Measurements from ENCODE around the gene PLPP7.
"Not testable (repeated sequence)": the region's sequence is repeated elsewhere in the genome, so short reads cannot be mapped to it uniquely, and the experiment has no call there.

Gene PLPP7

DNA sequence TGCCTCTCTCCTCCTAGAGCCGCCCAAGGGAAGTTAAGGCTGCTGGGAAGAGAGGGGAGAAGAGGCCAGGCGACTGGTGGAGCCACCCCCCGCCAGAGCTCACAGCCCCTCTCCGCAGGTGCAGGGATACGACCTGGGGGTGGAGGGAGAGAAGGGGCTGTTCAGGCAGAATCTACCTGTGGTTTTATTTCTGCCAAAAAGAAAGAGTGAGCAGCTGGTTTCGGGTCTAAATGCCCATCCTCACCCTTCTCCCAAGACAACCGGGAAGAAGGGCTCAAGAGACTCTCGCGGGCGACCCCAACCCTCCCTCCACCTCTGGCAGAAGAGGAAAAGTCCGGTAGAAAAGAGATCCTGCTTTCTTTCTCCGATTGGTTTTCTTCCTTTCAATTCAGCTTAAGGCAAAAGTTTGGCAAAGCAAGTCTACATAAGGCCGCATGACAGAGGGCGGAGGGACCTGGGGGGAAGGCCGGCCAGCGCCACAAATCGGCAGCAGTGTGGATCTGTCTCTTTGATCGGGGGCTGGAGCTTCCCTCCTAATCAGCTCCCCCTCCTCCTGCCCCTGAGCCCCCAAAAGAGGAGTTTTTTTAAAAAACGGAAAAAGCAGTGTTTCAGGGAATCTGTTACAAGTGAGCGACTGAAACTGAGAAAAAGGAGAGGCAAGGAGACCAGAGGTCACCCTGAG, 29.5 kb upstream of the PLPP7 start:
- no peak overlapping the region for H3K4me3 Mint-ChIP-seq
- CTCF ChIA-PET = no interaction called here
- peaks cover 50% of the 10 kb centered on the region for H3K36me3 Mint-ChIP-seq
- peak overlapping the region; percentile 76 for H3K27ac Mint-ChIP-seq
- H3K4me1 Mint-ChIP-seq = peaks cover 81% of the 10 kb centered on the region
- H3K9me3 Mint-ChIP-seq = no peaks in the 10 kb centered on the region
- no peak for DNase-seq
- H3K27me3 Mint-ChIP-seq = no peaks in the 10 kb centered on the region

DNA sequence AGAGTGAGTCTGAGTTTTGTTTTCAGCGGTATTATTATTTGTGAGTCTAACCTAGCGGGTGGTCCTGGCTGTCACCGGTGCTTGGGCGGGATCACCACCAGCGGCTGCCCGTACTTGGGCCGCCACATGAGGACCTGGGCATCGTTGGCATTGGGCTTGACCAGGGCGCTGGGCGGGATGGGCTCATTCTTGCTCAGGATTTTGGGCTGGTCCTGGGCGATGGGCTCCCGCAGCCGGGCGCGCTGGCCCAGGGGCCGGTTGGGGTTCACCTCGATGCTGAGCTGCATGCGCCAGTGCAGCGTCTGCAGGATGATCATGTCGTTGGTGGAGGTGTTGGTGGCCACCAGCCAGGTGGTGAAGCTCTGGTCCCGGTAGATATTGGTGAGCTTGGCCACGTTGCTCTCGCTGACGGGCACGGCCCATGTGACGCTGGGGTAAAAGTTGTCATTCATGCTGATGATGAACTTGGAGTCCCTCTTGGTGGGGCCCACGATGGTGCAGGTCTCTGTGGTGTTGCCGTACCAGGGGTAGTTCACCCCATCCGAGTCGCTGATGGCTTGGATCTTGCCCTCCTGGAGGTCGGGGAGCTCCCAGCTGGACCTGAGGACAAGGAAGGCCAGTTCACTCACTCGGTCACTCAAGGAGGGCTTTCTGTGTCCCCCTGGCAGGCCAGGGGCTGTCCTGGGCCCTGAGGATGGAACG, 28.6 kb upstream of the PLPP7 start:
- Mint-ChIP-seq H3K4me3 (no peak overlapping the region), H3K4me1 (peaks cover 81% of the 10 kb centered on the region), H3K27me3 (no peaks in the 10 kb centered on the region), H3K36me3 (peaks cover 51% of the 10 kb centered on the region), H3K9me3 (no peaks in the 10 kb centered on the region), H3K27ac (peak overlapping the region; percentile 76)
- DNase-seq = no peak
- CTCF ChIA-PET = interaction anchor here (0.6 kb wide), 2 partner anchors 10 to 57 kb away, joined by 3 to 4 read pairs; no protein-coding TSS in a partner anchor

DNA sequence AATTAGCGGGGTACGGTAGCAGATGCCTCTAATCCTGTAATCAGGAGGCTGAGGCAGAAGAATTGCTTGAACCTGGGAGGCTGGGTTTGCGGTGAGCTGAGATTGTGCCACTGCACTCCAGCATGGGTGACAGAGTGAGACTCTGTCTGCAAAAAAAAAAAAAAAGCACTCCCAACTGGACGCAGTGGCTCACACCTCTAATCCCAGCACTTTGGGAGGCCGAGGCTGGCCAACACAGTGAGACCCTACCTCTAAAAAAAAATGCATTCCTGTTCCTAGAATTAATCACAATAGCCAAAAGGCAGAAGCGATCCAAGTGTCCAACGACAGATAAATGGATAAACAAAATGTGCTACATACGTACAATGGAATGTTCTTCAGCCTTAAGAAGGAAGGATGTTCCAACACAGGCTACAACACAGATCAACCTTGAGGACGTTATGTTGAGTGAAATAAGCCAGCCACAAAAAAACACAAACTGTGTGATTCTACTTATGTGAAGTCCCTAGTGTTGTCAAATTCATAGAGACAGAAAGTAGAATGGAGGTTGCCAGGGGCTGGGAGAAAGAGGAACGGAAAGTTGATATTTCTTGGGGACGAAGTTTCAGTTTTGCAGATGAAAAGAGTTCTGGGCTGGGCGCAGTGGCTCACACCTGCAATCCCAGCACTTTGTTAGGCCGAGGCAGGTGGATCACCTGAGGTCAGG, 27.0 kb upstream of the PLPP7 start:
- peaks cover 84% of the 10 kb centered on the region for H3K4me1 Mint-ChIP-seq
- H3K27me3 Mint-ChIP-seq = no peaks in the 10 kb centered on the region
- CTCF ChIA-PET = interaction anchor here (0.6 kb wide), 1 partner anchor 27 kb away, joined by 3 read pairs; no protein-coding TSS in a partner anchor
- H3K36me3 Mint-ChIP-seq = peaks cover 59% of the 10 kb centered on the region
- peak overlapping the region; percentile 72 for H3K27ac Mint-ChIP-seq
- H3K4me3 Mint-ChIP-seq = peak overlapping the region; percentile 1
- no peaks in the 10 kb centered on the region for H3K9me3 Mint-ChIP-seq
- DNase-seq = no peak

DNA sequence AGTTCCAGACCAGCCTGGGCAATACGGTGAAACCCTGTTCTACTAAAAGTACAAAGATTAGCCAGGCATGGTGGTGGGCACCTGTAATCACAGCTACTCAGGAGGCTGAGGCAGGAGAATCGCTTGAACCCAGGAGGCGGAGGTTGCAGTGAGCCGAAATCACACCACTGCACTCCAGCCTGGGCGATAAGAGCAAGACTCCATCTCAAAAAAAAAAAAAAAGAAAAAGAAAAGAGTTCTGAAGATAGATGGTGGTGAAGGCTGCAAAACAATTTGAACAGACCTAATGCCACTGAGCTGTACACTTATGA, 26.5 kb upstream of the PLPP7 start:
- H3K27me3 Mint-ChIP-seq, DNase-seq, H3K9me3 Mint-ChIP-seq, CTCF ChIA-PET: not testable (repeated sequence)
- H3K4me3 Mint-ChIP-seq = peak overlapping the region; percentile 1
- H3K4me1 Mint-ChIP-seq = peaks cover 81% of the 10 kb centered on the region
- H3K27ac Mint-ChIP-seq = peak overlapping the region; percentile 72
- H3K36me3 Mint-ChIP-seq = peaks cover 56% of the 10 kb centered on the region

DNA sequence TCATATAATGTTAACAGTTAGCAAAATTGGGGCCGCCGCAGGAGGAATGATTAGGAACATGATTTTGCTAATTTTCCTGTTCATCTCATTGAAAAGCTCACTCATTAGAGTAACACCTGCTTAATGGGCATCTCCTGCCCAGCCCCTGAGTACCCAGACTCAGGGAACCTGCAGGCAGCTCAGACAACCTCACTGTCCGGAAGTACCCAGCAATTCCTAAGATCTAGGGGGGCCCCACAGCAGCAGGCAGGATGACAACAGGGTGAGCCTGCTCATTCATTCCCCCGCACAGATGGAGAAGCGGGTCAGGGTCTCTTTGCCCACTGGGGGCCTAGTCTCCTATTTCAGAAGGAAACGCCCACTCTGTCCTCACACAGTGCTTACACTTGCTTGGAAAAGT, 25.8 kb upstream of the PLPP7 start:
- Mint-ChIP-seq H3K27me3 (no peaks in the 10 kb centered on the region), H3K36me3 (peaks cover 58% of the 10 kb centered on the region), H3K27ac (peak overlapping the region; percentile 99), H3K4me3 (peak overlapping the region; percentile 97), H3K4me1 (peaks cover 79% of the 10 kb centered on the region), H3K9me3 (no peaks in the 10 kb centered on the region)
- CTCF ChIA-PET = interaction anchor here (1.1 kb wide), 2 partner anchors 87 to 469 kb away, joined by 3 to 5 read pairs; no protein-coding TSS in a partner anchor
- no peak for DNase-seq

DNA sequence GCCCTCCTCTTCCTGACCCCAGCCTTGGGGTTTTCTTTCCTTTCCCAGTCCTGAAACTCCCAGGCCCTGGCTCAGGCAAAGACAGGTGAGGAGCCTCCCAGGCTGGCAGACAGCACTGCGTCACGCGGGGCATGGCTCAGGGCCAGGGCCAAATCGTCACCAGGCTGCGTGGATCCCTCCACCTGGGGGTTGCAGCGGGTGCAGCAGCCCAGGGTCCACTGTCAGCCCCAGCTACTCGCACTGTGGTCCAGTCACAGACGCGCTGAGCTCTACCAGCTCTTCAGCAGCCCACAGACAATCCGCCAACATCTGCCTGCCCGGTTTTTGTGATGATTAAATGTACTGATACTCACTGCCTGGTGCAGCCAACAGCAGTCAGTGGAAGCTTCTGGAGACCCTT, 25.3 kb upstream of the PLPP7 start:
- H3K36me3 Mint-ChIP-seq = peaks cover 58% of the 10 kb centered on the region
- no peaks in the 10 kb centered on the region for H3K9me3 Mint-ChIP-seq
- CTCF ChIA-PET = interaction anchor here (1.1 kb wide), 2 partner anchors 87 to 468 kb away, joined by 3 to 5 read pairs; no protein-coding TSS in a partner anchor
- peaks cover 78% of the 10 kb centered on the region for H3K4me1 Mint-ChIP-seq
- peak overlapping the region; percentile 97 for H3K4me3 Mint-ChIP-seq
- H3K27me3 Mint-ChIP-seq = no peaks in the 10 kb centered on the region
- peak; percentile 48 for DNase-seq
- peak overlapping the region; percentile 99 for H3K27ac Mint-ChIP-seq

DNA sequence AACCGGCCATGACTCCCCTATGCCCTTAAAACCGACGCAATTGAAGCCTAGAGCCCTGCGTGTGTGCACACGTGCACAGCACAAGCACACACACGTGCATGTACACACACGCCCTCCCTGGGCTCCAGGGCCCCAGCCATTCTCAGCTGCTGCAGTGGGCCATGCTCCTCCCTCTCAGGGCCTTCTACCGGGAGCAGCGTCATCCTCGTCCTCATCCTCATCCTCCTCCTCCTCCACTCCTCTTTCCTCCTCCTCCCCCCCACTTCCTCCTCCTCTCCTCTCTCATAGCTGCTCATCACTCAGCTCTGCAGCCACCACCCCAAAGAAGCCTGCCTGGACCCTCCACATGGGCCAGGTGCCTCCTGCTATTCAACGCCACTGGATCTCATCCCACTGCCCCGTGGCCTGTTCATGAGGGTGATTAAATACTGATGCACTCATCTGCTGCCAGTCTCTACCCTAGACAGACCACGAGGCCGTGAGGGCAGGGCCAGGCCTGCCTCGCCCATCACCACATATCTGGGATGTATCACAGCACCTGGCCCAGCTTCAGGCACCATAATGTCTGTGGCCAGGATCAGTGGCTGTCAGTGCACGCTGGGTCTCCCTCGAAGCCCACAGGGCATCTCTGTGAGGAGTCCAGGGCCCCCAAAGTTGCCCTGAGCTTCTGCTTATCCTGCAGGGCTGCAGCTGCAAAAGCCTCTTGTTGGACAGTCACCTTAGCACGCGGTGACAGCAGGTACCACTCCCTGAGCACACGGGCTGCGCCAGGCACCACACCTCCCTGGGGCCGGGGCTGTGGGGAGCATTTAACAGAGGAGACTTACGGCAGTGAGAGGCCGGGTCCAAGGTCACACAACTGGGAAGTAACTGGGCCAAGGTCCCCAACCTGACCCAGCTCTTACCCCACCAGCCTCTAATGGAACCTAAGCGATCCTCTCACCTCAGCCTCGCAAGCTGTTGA, 23.0 kb upstream of the PLPP7 start:
- H3K4me3 Mint-ChIP-seq = peak overlapping the region; percentile 97
- H3K27ac Mint-ChIP-seq = peak overlapping the region; percentile 99
- peaks cover 60% of the 10 kb centered on the region for H3K36me3 Mint-ChIP-seq
- CTCF ChIA-PET = interaction anchor here (0.6 to 6.4 kb wide), 3 partner anchors 10 to 87 kb away, joined by 3 to 36 read pairs (median 4); no protein-coding TSS in a partner anchor
- DNase-seq = peak; percentile 71
- no peaks in the 10 kb centered on the region for H3K27me3 Mint-ChIP-seq
- peaks cover 83% of the 10 kb centered on the region for H3K4me1 Mint-ChIP-seq
- H3K9me3 Mint-ChIP-seq = no peaks in the 10 kb centered on the region

DNA sequence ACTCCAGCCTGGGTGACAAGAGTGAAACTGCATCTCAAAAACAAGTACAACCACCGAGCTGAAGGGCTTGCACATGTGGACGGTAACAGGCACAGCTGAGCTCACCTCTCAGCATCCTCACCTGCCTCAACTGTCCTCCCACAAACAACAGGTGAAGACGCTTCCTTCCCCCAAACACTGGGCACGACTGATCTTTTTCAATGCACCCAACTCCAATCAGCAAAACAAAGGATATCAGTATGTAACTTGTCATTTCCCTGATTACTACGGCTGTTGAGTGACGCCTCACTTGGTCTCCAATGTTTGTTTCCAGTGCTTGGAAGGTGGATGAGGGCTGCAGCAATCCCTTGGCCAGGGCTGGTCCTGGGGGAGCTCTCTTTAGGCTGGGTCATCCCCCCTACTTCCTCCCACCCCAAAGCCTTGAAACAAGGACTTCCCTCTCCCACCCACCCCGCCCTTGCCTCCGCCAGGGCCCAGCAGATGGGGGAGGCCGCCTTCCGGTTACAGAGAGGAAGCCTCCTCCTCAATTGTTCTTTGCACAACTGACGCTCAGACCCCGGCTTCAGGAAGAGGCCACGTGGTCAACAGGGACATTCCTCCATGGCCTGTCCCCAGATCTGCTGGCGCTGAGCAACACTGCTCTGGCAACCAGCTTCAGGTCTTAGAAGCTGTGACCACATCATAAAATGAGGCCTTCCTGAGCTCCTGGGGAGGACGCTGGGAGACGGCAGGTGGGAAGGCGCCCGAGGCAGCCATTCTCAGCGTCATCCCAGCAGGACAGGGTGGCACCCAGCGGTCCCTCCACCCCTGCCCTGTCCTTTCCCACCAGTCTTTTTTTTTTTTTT, 19.1 kb upstream of the PLPP7 start:
- DNase-seq = peak; percentile 76
- H3K27ac Mint-ChIP-seq = peak overlapping the region; percentile 99
- H3K27me3 Mint-ChIP-seq = peaks cover 2% of the 10 kb centered on the region
- H3K36me3 Mint-ChIP-seq = peaks cover 67% of the 10 kb centered on the region
- H3K9me3 Mint-ChIP-seq = no peaks in the 10 kb centered on the region
- peaks cover 64% of the 10 kb centered on the region for H3K4me1 Mint-ChIP-seq
- H3K4me3 Mint-ChIP-seq = peak overlapping the region; percentile 97
- CTCF ChIA-PET = interaction anchor here (0.8 to 6.4 kb wide), 5 partner anchors 9 to 92 kb away, joined by 3 to 36 read pairs (median 4); no protein-coding TSS in a partner anchor

DNA sequence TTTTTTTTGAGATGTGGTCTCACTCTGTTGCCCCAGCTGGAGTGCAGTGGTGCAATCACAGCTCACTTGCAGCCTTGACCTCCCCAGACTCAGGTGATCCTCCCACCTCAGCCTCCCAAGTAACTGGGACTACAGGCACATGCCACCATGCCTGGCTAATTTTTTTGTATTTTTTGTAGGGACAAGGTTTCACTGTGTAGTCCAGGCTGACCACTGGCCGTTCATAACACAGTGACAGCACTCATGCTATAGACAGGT, 18.6 kb upstream of the PLPP7 start:
- CTCF ChIA-PET = interaction anchor here (1.0 to 6.4 kb wide), 3 partner anchors 10 to 18 kb away, joined by 4 to 36 read pairs (median 8); no protein-coding TSS in a partner anchor
- H3K36me3 Mint-ChIP-seq = peaks cover 73% of the 10 kb centered on the region

DNA sequence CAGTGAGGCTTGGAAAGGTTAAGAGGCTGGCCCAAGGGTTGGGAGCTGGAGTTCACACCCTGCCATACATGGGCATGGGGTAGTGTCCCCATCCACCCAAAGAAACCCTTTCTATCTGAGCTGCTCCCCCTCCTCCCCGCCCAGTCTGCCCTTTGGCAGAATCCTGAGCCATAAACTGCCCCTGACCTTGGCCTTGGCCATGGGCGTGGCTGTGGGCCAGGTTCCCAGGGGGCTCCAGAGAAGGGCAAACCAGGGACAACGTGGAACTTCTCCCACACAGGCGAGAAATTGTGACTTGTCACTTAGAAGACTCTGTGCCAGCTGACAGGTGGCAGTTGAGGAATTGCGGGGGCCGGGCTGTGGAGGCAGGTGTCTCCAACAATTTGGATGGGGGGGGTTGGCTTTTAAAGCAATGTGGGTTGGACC, 18.0 kb upstream of the PLPP7 start:
- H3K27me3 Mint-ChIP-seq = peaks cover 4% of the 10 kb centered on the region
- H3K9me3 Mint-ChIP-seq = no peaks in the 10 kb centered on the region
- H3K4me1 Mint-ChIP-seq = peaks cover 52% of the 10 kb centered on the region
- H3K36me3 Mint-ChIP-seq = peaks cover 72% of the 10 kb centered on the region
- peak overlapping the region; percentile 99 for H3K27ac Mint-ChIP-seq
- CTCF ChIA-PET = interaction anchor here (1.0 to 6.4 kb wide), 3 partner anchors 10 to 19 kb away, joined by 4 to 36 read pairs (median 8); no protein-coding TSS in a partner anchor
- peak overlapping the region; percentile 97 for H3K4me3 Mint-ChIP-seq
- no peak for DNase-seq

More for the DNA sequence above, 18.6 kb upstream of the PLPP7 start:
- peaks cover 58% of the 10 kb centered on the region for H3K4me1 Mint-ChIP-seq
- H3K4me3 Mint-ChIP-seq = peak overlapping the region; percentile 97
- not testable (repeated sequence) for H3K27me3 Mint-ChIP-seq, H3K9me3 Mint-ChIP-seq, DNase-seq
- H3K27ac Mint-ChIP-seq = peak overlapping the region; percentile 99

DNA sequence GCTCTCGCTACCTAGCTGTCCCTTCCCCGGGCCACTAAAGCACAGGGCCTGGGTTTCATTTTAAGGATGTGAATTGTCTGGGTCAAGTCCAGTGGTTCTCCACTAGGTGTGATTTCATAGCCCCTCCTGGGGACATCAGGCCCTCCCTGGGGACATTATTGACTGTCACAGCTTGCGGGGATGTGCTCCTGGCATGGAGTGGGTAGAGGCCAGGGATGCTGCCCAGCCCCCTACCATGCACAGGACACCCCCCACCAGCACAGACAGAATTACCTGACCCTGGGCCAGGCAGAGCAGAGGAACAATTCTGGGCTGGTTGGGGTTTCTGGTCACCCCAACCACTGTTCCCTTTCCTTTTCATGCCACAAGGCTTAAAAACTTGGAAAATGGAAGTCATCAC, 17.3 kb upstream of the PLPP7 start:
- Mint-ChIP-seq H3K4me1 (peaks cover 46% of the 10 kb centered on the region), H3K4me3 (peak overlapping the region; percentile 97), H3K27ac (peak overlapping the region; percentile 99), H3K27me3 (peaks cover 4% of the 10 kb centered on the region), H3K9me3 (no peaks in the 10 kb centered on the region), H3K36me3 (peaks cover 68% of the 10 kb centered on the region)
- no peak for DNase-seq
- CTCF ChIA-PET = interaction anchor here (6.4 kb wide), 1 partner anchor 16 kb away, joined by 36 read pairs; no protein-coding TSS in a partner anchor

DNA sequence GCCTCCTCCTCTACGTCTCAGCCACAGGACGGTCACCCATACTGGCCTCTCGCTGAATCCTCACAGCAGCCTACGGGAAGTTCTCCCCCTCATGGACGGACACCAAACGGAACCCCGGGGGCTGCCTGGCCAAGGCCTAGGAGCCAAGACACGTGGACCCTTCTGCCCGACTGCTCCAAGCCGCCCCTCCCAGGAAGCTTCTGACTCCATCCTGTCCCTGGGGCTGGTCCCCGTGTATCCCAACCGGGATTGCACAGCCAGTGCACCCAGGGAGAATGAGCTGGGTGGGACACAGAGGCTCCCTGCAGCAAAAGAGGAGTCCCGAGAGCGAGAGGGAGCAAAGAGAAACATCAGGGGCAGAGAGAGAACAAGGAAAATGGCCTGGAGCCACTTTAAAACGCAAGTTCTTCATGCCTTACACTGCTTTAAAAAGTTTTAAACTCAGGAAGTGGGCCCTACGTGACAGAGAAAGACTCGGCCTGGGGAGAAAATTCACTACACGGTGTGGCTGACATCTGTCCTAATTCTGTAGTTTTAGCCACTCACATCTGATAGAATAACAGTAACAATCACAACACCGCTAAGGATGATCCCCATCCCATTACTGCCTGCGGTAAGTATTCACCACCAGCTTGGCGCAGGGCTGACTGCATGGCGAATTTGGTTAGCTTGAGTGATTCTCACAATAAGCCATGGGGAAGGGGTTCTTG, 16.2 kb upstream of the PLPP7 start:
- Mint-ChIP-seq H3K36me3 (peaks cover 66% of the 10 kb centered on the region), H3K27ac (peak overlapping the region; percentile 99), H3K4me1 (peaks cover 41% of the 10 kb centered on the region), H3K9me3 (no peaks in the 10 kb centered on the region), H3K4me3 (peak overlapping the region; percentile 97), H3K27me3 (peaks cover 4% of the 10 kb centered on the region)
- CTCF ChIA-PET = interaction anchor here (0.7 to 4.7 kb wide), 4 partner anchors 14 to 93 kb away, joined by 3 to 25 read pairs (median 4); no protein-coding TSS in a partner anchor
- no peak for DNase-seq

Data from activated naive CD4-positive, alpha-beta T cell treated with anti-CD3 and anti-CD28 coated beads, Interleukin-2, amount 10 ng/mL, durations not matched to agents 7 days and 5 days (primary cell).